ENCODE data around the gene IFI30.
"Not testable (repeated sequence)": the region's sequence is repeated elsewhere in the genome, so short reads cannot be mapped to it uniquely, and the experiment has no call there.

IFI30 gene

DNA sequence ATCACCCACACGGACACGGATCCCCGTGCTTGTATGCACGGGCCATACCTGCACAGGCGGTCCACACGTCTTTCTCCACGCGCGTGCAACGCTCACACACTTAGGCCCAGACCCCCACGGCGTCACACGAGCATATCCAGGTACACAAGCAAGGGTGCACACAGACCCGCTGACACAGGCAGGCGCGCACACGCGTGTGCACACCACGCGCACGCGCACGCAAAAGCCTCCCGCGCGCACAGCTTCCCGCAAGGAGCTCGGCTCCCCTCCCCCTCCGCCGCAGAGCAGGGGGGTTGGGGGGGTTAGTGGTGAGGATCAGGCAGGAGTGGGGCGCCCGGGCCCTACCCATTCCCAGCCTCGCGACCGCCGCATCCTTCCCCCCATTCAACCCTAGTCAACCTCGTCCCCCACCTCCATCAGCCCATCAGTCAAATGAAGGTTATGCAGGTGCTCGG lies 29.8 kb downstream of the IFI30 start:
- no peak for DNase-seq

DNA sequence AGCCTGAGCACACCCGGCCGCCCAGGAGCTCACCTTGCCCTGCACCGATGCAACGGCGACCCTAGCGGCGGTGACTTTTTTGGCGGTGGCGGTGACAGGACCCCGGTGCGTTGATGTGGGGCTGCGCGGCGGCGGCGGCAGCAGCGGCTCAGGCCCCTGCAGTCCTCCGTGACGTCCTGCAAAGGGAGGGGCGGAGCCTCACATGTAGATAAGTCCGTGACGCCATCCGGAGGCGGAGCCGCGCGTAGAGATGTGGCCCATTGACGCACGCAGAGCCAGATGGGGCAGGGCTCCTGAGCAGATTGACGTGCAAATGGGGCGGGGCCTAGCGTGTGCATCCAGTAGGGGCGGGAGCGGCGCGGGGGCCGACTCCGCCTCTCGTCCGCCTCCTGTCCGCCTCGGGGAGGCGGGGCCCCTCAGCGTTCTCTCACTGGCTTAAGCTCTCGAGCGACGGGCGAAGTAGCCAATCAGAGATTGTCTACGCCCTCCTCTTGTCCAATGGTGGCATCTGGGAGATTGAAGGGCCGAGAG lies 30.3 kb downstream of the IFI30 start, which contains the start of gene RAB3A:
Gene RAB3A, minus strand, starts transcription at position 180 of the 531 bp plus-strand sequence. CDS start 1,302 bp downstream, outside the sequence.
- DNase-seq, result peak; percentile 98

DNA sequence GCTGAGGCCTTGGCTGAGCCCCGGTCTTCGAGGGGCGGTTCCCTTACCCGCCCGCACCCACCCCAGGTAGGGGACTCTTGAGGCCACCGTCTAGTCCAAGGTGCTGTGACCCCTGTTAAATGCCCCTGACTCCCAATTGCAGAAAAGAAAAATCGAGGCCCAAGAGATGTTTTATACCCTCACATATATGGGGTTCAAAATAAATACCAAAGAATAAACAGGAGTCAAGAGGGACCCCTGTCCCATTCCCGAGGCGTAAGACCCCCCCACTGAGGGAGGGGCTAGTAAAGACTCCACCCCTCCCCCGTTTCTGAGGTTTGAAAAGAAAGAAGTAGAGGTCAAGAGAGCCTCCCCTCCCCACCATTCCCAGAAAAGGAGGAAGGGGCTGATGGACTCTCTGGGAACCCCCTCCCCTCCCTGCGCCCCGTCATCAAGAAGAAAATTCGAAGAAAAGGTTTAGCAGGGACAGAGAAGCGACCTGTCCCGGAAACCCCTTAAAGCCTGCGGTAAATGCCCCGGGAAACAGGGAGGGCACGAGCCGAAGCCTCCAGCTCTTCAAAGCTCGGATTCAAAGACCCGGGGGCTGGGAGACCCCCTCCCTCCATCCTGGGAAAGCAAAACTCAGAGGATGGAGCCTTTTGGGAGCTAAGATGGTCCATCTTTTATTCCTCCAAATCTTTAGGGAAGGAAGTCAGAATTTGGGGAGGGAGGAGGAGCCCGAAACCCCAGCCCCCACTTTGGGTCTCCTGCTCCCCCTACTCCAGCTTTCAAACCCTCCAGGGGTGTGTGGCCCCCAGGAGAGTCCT lies 31.0 kb downstream of the IFI30 start:
- no peak for DNase-seq

DNA sequence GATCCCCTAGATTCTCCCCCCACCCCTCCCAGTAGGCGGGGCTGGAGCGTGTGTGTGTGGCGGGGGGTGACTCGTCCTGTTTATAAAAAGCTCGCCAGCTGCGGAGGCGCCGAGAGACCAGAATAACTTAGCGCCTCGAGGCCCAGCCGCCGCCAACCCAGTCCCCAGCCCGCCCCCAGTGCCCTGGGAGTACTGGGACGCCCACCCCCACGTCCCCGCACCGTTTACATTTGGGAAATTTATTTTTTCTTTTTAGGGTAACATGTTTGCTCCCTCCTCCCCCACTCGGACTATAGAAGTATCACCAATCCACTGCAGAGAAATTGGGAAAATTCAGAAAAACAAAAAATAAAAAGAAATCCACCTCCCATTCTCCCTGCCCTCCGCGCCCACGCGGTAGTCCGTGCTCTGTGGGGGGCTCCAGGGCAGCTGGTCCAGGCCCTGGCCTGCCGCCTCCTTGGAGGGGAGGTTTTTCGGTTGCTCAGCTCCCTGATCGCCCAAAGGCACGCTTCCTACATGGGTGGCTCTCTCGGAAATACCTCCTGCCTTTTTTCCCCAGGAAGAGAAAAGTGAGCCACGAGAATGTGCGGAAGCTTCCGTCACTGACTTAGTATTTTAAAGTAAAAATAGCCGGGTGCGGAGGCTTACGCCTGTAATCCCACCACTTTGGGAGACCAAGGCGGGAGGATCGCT lies 31.7 kb downstream of the IFI30 start:
- DNase-seq, result no peak

DNA sequence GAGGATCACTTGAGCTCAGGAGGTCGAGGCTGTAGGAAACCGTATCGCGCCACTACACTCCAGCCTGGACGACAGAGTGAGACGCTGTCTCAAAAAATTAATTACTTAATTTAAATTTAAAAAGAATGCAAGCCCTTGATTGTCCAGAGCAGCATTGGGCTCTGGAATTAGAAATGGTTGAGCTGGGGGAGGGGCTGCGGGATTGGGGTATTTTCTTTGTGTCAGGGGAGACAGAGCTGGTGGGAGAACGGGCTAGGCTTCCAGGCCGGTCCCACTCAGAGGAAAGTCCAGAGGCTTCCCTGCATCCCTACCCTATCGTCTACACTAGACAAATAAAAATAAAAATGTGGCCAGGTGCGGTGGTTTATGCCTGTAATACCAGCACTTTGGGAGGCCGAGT lies 32.4 kb downstream of the IFI30 start:
- no peak for DNase-seq

DNA sequence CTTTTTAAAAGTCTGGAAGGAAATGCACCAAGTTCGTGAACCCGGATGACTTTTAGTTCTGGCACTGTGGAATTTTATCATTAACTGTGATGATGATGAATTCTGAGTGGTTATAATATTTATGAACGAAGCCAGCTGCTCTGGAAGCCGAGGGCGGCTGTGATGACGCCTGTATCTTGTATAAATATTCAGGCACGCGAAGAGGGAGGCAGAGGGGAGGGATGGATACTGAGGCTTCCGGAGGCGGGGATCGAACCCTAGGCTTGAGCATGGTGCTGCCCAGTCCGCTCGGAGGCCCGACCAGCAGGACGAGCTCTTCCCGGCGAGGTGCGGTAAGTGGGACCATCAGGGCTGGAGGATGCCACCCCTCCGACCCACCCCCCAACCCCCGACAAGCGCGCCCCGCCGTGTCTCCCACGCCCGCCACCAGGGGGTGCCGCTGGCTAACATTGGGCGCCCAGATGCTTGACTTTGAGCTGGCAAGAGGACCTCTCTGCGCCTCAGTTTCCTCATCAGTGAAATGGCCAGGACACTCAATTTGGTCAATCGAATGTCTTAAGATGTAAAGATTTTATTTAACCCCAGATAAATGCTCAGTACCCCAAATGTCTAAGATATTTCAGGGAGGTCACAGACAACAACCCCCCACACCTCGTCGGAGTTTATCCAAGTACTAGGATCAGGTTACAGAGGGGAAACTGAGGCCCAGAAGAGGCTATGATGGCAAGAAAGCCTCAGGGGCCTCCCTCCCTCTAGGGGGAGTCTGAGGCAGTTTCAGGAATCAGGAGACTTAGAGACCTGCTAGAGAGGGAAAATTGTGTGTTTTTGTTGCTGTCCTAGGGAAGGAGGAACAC lies 34.7 kb downstream of the IFI30 start:
- no peak for DNase-seq

DNA sequence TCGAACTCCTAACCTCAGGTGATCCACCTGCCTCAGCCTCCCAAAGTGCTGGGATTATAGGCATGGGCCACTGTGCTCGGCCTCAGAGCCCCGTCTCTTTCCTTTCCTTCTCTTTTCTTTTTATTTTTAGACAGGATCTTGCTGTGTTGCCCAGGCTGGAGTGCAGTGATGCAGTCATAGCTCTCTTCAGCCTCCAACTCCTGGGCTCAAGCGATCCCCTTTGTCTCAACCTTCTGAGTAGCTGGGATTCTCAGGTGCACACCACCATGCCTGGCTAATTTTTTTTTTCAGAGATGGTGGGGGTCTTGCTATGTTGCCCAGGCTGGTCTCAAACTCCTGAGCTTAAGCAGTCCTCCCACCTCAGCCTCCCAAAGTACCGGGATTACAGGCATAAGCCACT lies 36.3 kb downstream of the IFI30 start:
- DNase-seq, result not testable (repeated sequence)

DNA sequence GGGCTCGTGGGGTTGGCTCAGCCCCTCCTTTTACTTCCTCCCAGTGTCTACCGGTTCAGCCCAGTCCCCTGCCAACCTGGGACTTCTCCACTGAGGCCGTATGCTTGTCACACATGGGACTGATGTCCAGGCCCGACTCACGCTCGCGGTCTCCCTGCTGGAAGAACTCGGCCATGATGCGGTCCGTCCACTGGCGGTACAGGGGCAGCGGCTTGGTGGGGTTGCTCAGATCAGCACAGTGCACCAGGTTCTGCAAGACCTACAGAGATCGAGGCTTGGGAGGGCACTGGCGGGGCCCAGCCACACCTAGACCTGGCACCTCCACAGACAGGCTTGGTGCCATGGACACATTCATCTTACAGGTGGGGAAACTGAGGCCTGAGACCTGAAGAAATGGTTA lies 38.1 kb downstream of the IFI30 start:
- no peak for DNase-seq

DNA sequence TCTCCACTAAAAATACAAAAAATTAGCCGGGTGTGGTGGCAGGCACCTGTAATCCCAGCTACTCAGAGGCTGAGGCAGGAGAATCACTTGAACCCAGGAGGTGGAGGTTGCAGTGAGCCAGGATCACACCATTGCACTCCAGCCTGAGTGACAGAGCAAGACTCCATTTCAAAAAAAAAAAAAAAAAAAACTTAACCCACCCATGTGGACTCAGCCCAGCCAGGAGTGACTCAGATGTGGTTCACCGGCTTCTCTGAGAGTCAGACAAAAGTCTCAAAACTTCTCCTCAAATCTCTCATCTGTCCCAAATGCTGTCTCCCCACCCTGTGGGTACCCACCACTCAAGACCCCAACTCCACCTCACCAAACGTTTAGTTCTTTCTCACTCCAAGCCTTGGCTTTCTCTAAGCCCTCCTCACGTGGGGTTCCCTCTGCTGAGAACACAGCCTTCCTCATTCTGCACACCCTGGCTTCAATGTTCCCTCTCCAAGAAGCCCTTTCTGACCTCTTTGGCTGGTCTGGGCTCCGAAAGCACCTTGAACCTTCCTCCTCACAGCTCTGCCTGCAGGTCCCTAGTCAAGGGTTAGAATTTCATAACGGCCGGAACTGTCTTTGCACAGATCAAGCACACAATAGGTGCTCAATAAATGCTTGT lies 41.3 kb downstream of the IFI30 start:
- DNase-seq, result no peak

DNA sequence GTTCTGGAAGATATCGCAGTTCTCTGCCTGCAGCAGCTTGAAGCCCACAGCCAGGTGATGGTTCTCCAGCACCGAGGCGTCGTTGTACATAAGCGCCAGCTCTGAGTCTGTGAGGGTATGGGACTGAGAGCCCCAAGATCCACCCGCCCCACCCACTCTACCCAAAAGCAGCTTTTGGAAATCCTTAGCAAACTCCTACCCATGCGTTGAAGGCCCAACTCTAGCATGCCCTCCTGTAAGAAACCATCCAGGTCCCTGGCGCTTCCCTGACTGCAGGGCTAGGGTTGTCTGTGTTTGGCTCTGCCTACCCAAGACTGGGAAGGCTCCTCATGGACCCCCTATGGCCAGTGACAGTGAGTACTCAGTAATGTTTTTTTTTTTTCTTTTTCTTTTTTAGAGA lies 43.2 kb downstream of the IFI30 start:
- DNase-seq, result no peak

DNA sequence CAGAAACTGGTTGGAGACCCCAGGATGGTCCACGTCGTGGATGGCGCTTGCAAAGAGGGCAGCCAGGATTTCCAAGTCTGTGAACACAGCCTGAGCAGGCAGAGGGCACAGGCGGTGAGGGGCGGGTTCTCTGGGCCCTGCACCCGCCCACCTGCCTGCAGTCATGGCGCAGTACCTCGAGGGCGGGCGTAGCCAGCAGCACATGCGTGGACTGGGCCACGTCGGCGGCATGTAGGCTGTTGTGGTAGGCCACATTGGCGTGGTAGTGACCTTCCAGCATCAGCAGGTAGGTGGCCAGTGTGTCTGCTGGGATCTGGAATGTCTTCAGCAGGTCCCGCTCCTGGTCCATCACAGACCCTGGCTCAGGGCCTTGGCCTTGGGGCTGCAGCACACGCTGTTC lies 44.5 kb downstream of the IFI30 start:
- DNase-seq, result no peak

DNA sequence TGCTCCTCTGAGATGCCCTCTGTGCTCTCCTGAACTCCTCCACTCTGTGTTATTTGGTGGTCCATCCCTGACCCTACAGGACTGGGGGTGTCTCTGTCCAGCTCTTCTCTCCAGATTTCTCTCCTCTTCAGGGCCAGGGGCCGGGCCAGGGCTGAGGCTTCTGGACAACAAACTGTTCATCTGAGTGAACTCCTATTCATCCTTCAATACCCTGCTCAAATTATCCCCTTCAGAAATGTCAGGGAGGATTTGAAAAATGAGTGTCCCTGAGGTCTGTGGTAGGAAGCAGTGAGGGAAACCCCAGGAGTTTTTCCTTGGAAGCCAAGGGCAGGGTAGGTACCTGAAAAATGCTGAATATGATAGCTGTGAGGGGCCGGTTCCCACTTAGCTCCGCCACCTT lies 45.0 kb downstream of the IFI30 start:
- DNase-seq, result no peak

DNA sequence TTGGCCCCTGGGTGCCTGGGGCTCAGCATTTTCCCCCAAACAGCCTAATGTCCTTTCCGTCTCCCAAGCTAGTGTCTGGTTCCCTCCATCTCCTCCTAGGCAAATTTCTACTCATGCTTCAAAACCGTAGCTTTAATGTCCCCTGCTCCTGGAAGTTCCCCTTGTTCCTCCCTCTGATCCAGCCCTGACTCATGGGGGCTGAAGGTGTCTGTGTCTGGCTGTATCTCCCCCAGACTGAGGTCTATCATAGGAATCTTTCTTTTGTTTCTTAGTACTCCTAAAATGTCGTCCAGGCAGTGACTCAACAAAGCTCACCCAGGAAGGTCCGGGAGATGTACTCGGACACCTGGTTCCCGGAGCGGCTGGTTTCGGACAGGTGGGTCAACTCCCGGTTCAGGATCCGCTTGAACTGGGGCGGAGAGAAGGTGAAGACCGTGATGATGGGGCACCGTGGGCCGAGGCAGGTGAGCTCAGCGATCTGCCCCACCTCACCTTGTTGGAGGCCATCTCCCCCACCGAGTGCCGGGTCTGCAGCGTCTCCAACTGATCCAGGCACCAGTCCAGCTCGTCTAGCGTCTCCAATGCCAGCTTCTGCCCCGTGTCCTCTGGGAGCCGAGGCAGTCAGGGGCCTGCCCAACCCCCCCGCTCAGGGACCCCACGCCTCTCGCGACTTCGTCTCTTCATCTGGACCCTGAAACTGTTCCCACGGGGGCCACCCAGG lies 46.5 kb downstream of the IFI30 start:
- DNase-seq, result no peak

DNA sequence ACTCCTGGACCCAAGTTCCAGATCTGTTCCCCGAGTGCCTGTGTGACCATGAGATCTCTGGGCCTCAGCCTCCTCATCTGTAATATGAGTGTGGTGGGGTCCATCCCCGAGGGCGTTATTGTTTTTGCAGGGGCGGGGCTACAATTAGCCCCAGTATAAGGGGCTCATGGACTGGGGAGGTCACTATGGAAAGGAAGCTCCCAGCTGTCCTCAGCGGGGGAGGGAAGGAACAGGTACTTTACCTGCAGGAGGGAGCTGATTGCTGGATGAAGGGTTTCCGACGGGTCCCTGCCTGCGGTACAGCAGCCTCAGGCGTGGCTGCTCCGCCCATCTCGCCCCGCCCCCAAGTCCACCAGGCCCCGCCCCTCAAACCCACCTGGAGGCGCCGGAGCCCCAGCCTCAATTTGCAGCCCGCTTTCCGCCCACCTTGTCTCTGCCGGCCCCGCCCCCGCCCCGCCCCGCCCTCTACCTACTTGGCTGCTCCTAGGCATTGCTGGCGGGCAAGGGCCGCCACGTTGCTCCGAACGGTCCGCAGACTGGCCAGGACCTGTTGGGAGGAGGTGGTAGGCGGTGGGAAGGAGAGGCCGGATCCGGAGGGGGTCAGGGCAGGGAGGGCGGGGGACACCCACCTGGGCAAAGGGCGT lies 47.1 kb downstream of the IFI30 start:
- no peak for DNase-seq

DNA sequence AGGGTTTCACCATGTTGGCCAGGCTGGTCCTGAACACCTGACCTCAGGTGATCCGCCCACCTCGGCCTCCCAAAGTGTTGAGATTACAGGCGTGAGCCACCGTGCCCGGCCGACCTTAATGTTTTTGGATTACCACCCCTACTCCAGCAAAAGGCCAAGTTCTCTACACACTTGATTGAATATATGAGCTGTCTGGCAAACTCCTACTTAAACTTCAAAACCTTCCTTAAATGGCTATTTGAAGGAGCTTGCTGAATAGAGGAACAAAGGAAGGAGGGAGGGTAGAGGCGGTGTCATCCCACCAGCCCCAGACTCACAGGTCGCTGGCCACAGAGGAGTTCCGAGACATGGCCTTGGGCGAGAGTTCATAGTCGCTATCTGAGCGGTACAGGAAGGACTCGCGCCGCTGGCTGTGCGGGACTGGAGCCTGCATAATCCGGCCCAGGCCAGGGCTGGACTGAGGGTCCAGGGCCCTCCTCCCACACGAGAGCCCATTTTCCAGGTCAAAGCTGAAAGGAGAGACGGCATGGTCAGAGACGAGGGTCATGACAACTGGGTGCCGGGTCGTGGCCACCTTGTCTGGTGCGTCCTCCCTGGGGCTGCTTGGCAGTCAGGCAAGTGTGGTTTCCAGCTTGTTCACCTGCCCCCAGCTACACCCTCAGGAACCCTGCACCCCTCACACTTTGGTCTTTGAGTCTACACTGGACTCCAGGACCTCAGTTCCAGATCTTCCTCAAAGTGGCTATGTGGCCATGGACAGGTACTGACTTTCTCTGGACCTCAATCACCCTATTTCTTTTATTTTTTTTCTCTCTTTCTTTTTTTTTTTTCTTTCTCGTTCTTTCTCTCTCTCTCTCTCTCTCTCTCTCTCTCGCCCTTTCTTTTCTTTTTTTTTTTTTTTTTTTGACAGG lies 48.5 kb downstream of the IFI30 start:
- DNase-seq, result no peak

DNA sequence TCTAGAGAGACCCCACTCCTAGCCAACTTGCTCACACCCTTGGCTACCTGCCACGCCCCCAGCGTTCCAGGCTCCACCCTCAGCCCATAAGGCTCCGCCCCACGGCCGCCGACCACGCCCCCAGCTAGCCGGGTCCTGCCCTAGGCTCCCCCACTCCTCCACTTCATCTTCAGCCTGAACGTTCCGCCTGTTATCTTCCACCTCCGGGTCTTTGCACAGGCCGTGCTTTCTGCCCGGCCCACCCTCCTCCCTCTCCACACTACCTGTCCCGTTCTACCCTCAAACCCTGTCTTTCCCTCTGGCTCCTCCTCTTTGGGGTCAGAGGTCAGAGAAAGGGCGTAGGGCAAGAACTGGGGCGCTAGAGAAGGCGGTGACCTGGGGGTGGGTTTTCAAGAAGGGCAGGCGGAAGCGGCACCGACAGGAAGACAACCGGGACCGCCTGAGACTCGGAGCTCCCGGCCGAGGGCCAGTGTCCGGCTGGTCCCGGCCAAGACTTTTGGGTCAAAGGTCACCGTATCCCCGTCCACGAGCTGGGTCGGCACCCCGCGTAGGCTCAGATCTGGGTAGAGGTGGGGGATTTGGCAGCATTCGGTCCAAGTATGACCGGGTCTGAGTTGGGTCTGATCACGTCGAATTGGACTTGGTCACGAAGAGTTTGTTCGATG lies 50.4 kb downstream of the IFI30 start:
- no peak for DNase-seq

DNA sequence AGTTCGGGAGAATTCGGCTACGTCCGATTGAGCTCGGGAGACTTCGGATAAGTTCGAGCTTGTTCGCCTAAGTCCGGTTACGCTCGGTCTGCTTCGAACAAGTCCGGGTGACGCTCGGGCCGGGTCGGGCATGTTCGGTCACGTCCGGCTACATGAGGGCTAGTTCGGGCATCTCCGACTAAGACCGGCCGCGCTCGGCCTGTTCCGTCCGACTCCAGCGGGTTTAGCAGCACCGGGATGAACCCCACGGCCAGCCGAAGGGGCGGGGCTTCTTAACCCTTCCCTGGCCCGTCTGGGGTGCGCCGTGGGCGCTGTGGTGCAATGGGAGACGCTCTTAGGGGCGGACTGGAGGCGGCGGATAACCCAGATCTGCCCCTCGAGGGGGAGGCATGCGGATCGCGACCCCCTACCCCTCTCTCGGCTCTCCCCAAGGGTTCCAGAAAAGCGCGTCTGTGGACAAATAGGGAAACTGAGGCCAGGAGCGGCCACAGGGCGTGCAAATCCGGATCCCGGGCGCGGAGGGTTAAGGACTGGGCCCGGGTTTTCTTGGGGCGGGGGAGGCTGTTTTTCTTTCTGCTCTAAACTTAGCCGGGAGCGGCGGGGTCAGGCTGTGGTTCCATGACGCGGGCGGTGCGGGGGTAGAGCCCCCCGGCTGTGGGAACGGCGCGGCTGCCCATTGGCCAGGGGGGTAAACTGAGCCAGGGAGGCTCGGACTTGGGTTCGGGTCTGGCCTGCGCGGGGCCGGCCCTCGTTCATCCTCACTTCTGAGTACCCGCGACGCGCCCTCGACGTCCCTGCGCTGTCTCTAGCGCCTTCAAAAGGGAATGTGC lies 51.1 kb downstream of the IFI30 start:
- DNase-seq, result peak; percentile 92

DNA sequence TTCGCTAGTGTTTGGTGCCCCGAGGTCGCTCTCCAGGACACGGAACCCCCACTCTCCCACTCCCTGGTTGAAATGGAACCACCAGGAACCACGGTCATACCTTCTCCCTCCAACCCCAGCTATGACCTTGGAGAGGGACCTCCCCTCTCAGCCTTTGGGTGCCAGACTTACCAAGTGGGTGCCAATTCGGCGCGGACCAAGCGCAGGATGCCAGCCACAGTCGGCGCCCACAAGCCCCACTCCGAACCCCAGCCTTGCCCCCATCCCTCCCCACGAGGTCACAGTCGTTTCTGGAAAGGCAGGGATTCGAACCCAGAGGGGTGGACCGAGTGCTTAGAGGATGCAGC lies 51.7 kb downstream of the IFI30 start:
- no peak for DNase-seq

Data from NCI-H2081 treated with DMSO at 0.1 percent for 48 hours (cell line).